ENCODE results near the gene PAQR3.

PAQR3 gene

GRCh38 chr4:78953231-78953630 lies 14.0 kb upstream of the PAQR3 start:
- Histone ChIP-seq H3K27ac (ENCODE audit: low read depth, low read length) (no peak overlapping the region), H3K27me3 (ENCODE audit: control insufficient read depth, insufficient read depth, low read length) (no peaks in the 10 kb centered on the region), H3K9me3 (ENCODE audit: control insufficient read depth, insufficient read depth, low read depth, low read length) (no peaks in the 10 kb centered on the region), H3K36me3 (ENCODE audit: control insufficient read depth, insufficient read depth, low read length) (no peaks in the 10 kb centered on the region), H3K4me1 (ENCODE audit: control insufficient read depth, insufficient read depth, low read length) (no peaks in the 10 kb centered on the region), H3K9ac (ENCODE audit: low read length) (no peak overlapping the region), H3K4me3 (ENCODE audit: low read depth, low read length) (no peak overlapping the region)

GRCh38 chr4:78951862-78952472 lies 12.7 kb upstream of the PAQR3 start:
- Histone ChIP-seq H3K27ac (ENCODE audit: low read depth, low read length) (no peak overlapping the region), H3K36me3 (ENCODE audit: control insufficient read depth, insufficient read depth, low read length) (no peaks in the 10 kb centered on the region), H3K4me1 (ENCODE audit: control insufficient read depth, insufficient read depth, low read length) (no peaks in the 10 kb centered on the region), H3K4me3 (ENCODE audit: low read depth, low read length) (no peak overlapping the region), H3K9ac (ENCODE audit: low read length) (no peak overlapping the region), H3K9me3 (ENCODE audit: control insufficient read depth, insufficient read depth, low read depth, low read length) (no peaks in the 10 kb centered on the region), H3K27me3 (ENCODE audit: control insufficient read depth, insufficient read depth, low read length) (no peaks in the 10 kb centered on the region)

GRCh38 chr4:78949735-78950134 lies 10.5 kb upstream of the PAQR3 start:
- Histone ChIP-seq H3K4me1 (ENCODE audit: control insufficient read depth, insufficient read depth, low read length) (no peaks in the 10 kb centered on the region), H3K9ac (ENCODE audit: low read length) (no peak overlapping the region), H3K4me3 (ENCODE audit: low read depth, low read length) (no peak overlapping the region), H3K36me3 (ENCODE audit: control insufficient read depth, insufficient read depth, low read length) (no peaks in the 10 kb centered on the region), H3K27ac (ENCODE audit: low read depth, low read length) (no peak overlapping the region), H3K9me3 (ENCODE audit: control insufficient read depth, insufficient read depth, low read depth, low read length) (no peaks in the 10 kb centered on the region; the same call in 1 of the 2 replicates), H3K27me3 (ENCODE audit: control insufficient read depth, insufficient read depth, low read length) (no peaks in the 10 kb centered on the region)

GRCh38 chr4:78945651-78946179 lies 6.5 kb upstream of the PAQR3 start:
- Histone ChIP-seq H3K27me3 (ENCODE audit: control insufficient read depth, insufficient read depth, low read length) (no peaks in the 10 kb centered on the region; the same call in 1 of the 2 replicates), H3K36me3 (ENCODE audit: control insufficient read depth, insufficient read depth, low read length) (no peaks in the 10 kb centered on the region), H3K4me1 (ENCODE audit: control insufficient read depth, insufficient read depth, low read length) (0 out of 2 replicates have a peak, but pooled peaks cover 6% of the 10 kb centered on the region), H3K27ac (ENCODE audit: low read depth, low read length) (no peak overlapping the region), H3K9ac (ENCODE audit: low read length) (no peak overlapping the region), H3K4me3 (ENCODE audit: low read depth, low read length) (no peak overlapping the region), H3K9me3 (ENCODE audit: control insufficient read depth, insufficient read depth, low read depth, low read length) (no peaks in the 10 kb centered on the region; the same call in 1 of the 2 replicates)

GRCh38 chr4:78944381-78944780 lies 5.1 kb upstream of the PAQR3 start:
- Histone ChIP-seq H3K9me3 (ENCODE audit: control insufficient read depth, insufficient read depth, low read depth, low read length) (no peaks in the 10 kb centered on the region; the same call in 1 of the 2 replicates), H3K4me1 (ENCODE audit: control insufficient read depth, insufficient read depth, low read length) (peaks cover 15% of the 10 kb centered on the region), H3K9ac (ENCODE audit: low read length) (no peak overlapping the region), H3K36me3 (ENCODE audit: control insufficient read depth, insufficient read depth, low read length) (no peaks in the 10 kb centered on the region), H3K4me3 (ENCODE audit: low read depth, low read length) (no peak overlapping the region), H3K27ac (ENCODE audit: low read depth, low read length) (no peak overlapping the region), H3K27me3 (ENCODE audit: control insufficient read depth, insufficient read depth, low read length) (no peaks in the 10 kb centered on the region; the same call in 1 of the 2 replicates)

- no peak overlapping the region for H3K9ac ChIP-seq (ENCODE audit: low read length)
- no peaks in the 10 kb centered on the region for H3K9me3 ChIP-seq (ENCODE audit: control insufficient read depth, insufficient read depth, low read depth, low read length)
- H3K4me3 ChIP-seq (ENCODE audit: low read depth, low read length), result no peak overlapping the region
- H3K27ac ChIP-seq (ENCODE audit: low read depth, low read length), result no peak overlapping the region
- H3K27me3 ChIP-seq (ENCODE audit: control insufficient read depth, insufficient read depth, low read length), result no peaks in the 10 kb centered on the region; the same call in 1 of the 2 replicates
- H3K36me3 ChIP-seq (ENCODE audit: control insufficient read depth, insufficient read depth, low read length), result no peaks in the 10 kb centered on the region
- H3K4me1 ChIP-seq (ENCODE audit: control insufficient read depth, insufficient read depth, low read length), result peaks cover 40% of the 10 kb centered on the region
These were observed 1.5 kb upstream of the PAQR3 start for GRCh38 chr4:78940752-78941151.

GRCh38 chr4:78939667-78940008 lies 400 bp upstream of the PAQR3 start:
- Histone ChIP-seq H3K4me3 (ENCODE audit: low read depth, low read length) (peak overlapping the region; percentile 93), H3K27ac (ENCODE audit: low read depth, low read length) (peak overlapping the region; percentile 64; the same call in 1 of the 2 replicates), H3K27me3 (ENCODE audit: control insufficient read depth, insufficient read depth, low read length) (no peaks in the 10 kb centered on the region; the same call in 1 of the 2 replicates), H3K36me3 (ENCODE audit: control insufficient read depth, insufficient read depth, low read length) (no peaks in the 10 kb centered on the region), H3K9ac (ENCODE audit: low read length) (peak overlapping the region; percentile 48), H3K9me3 (ENCODE audit: control insufficient read depth, insufficient read depth, low read depth, low read length) (no peaks in the 10 kb centered on the region), H3K4me1 (ENCODE audit: control insufficient read depth, insufficient read depth, low read length) (peaks cover 40% of the 10 kb centered on the region)

- Histone ChIP-seq H3K27me3 (ENCODE audit: control insufficient read depth, insufficient read depth, low read length) (no peaks in the 10 kb centered on the region; the same call in 1 of the 2 replicates), H3K9ac (ENCODE audit: low read length) (peak overlapping the region; percentile 92), H3K36me3 (ENCODE audit: control insufficient read depth, insufficient read depth, low read length) (no peaks in the 10 kb centered on the region), H3K9me3 (ENCODE audit: control insufficient read depth, insufficient read depth, low read depth, low read length) (no peaks in the 10 kb centered on the region), H3K4me1 (ENCODE audit: control insufficient read depth, insufficient read depth, low read length) (peaks cover 40% of the 10 kb centered on the region), H3K4me3 (ENCODE audit: low read depth, low read length) (peak overlapping the region; percentile 93), H3K27ac (ENCODE audit: low read depth, low read length) (no peak overlapping the region; the same call in 1 of the 2 replicates)
These were observed 767 bp downstream of the PAQR3 start for GRCh38 chr4:78938474-78938867.

GRCh38 chr4:78937837-78938236 lies 1.4 kb downstream of the PAQR3 start:
- no peaks in the 10 kb centered on the region; the same call in 1 of the 2 replicates for H3K27me3 ChIP-seq (ENCODE audit: control insufficient read depth, insufficient read depth, low read length)
- peak overlapping the region; percentile 92 for H3K9ac ChIP-seq (ENCODE audit: low read length)
- peaks cover 4% of the 10 kb centered on the region for H3K36me3 ChIP-seq (ENCODE audit: control insufficient read depth, insufficient read depth, low read length)
- peaks cover 36% of the 10 kb centered on the region for H3K4me1 ChIP-seq (ENCODE audit: control insufficient read depth, insufficient read depth, low read length)
- H3K27ac ChIP-seq (ENCODE audit: low read depth, low read length), result no peak overlapping the region; the same call in 1 of the 2 replicates
- no peaks in the 10 kb centered on the region for H3K9me3 ChIP-seq (ENCODE audit: control insufficient read depth, insufficient read depth, low read depth, low read length)
- H3K4me3 ChIP-seq (ENCODE audit: low read depth, low read length), result peak overlapping the region; percentile 93

- Histone ChIP-seq H3K27me3 (ENCODE audit: control insufficient read depth, insufficient read depth, low read length) (no peaks in the 10 kb centered on the region; the same call in 1 of the 2 replicates), H3K9ac (ENCODE audit: low read length) (no peak overlapping the region), H3K4me1 (ENCODE audit: control insufficient read depth, insufficient read depth, low read length) (peaks cover 33% of the 10 kb centered on the region), H3K27ac (ENCODE audit: low read depth, low read length) (no peak overlapping the region), H3K4me3 (ENCODE audit: low read depth, low read length) (peak overlapping the region; percentile 93; the same call in 1 of the 2 replicates), H3K36me3 (ENCODE audit: control insufficient read depth, insufficient read depth, low read length) (peaks cover 6% of the 10 kb centered on the region), H3K9me3 (ENCODE audit: control insufficient read depth, insufficient read depth, low read depth, low read length) (no peaks in the 10 kb centered on the region)
These were observed 2.2 kb downstream of the PAQR3 start for GRCh38 chr4:78936989-78937388.

GRCh38 chr4:78930016-78930629 lies 9.1 kb downstream of the PAQR3 start:
- no peaks in the 10 kb centered on the region for H3K9me3 ChIP-seq (ENCODE audit: control insufficient read depth, insufficient read depth, low read depth, low read length)

More at GRCh38 chr4:78930016-78930629, 9.1 kb downstream of the PAQR3 start:
- Histone ChIP-seq H3K27me3 (ENCODE audit: control insufficient read depth, insufficient read depth, low read length) (no peaks in the 10 kb centered on the region), H3K27ac (ENCODE audit: low read depth, low read length) (no peak overlapping the region), H3K4me3 (ENCODE audit: low read depth, low read length) (no peak overlapping the region), H3K36me3 (ENCODE audit: control insufficient read depth, insufficient read depth, low read length) (peaks cover 55% of the 10 kb centered on the region), H3K4me1 (ENCODE audit: control insufficient read depth, insufficient read depth, low read length) (no peaks in the 10 kb centered on the region), H3K9ac (ENCODE audit: low read length) (no peak overlapping the region)
